Inflammatory macrophage treated with lipopolysaccharide for 4 hours (primary cell): ENCODE data around the gene MESP2.
A peak's percentile ranks its signal among the peaks of the same experiment; 100 is the strongest.

ENCODE experiments used
- DNase-seq: peaks from one replicate; pipeline ENCODE4 v3.0.0-alpha.2; 2020

The MESP2 gene

DNA sequence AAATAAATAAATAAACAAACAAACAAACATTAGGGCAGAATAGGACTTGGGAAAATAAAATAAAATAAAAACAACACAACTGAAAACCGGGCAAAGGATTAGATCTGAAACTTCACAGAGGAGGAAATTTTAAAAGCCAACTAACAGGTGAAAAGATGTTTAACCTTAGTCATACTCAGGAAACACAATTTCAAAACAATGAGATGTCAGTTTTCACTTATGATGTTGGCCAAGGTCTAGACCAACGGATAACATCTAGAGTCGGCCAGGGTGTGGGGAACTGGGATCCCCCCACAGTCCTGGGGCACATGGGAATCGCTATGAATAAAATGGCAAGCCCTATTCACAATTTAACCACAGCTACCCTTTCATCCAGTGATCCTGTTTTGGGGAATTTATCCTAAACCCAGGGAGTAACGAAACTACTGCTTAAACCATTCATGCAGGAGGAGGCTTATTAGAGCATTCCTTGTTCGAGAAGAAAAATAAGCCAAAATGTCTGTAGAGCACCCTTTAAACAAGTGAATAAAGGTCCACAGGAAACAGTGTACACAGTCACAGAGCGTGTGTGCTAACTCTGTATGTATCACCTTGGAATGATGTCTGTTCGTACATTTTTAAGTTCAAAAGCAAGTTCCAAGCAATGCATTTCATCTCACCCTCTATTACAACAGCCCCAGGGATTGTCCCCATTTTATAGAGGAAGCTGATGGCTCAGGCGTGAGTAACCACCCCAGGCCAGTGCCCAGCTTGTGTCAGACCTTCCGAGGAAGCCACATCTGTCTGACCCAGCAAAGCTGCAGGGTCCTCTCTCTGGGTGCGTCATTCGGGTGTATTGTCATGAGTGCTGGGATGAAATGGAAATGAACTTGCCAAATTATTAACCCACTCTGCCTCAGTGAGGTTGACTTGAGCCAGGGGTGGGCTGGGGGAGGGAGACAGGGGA is 44.8 kb downstream of the MESP2 start:
- DNase-seq, result peak; percentile 98

DNA sequence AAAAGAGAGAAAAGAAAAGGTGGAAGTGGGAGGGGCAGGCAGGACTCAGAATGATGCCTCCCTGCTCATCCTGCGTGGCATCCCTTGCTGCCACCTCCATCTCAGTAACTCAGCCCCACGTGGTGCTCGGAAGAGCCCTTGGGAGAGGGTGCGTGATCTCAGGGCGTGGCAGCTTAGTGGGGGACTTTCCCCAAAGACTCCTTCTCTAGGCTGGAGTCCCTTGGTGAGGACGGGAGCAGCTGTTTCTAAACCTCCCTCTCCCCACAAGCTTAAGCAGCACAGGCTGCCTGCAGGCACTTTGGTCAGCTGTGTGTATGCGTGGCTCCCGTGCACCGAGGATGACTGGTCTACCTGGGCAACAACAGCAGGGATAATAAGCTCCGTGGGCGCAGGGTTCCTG is 45.9 kb downstream of the MESP2 start:
- peak; percentile 95 for DNase-seq

DNA sequence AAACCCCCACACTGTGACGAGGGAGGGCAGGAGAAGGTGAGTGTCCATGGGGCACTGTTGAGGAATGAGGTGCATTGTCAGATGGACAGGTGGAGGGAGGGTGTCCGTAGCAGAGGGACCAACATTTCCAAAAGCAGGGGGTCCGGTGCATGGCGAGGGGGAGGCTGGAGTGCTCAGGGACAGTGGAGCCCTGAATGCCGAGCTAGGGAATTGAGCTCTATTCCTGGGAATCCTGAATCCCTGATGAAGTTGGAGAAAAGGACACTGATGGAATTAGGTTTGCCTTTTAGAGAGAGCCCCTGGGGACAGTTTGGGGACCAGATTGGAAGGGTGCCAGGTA is 46.4 kb downstream of the MESP2 start:
- no peak for DNase-seq

DNA sequence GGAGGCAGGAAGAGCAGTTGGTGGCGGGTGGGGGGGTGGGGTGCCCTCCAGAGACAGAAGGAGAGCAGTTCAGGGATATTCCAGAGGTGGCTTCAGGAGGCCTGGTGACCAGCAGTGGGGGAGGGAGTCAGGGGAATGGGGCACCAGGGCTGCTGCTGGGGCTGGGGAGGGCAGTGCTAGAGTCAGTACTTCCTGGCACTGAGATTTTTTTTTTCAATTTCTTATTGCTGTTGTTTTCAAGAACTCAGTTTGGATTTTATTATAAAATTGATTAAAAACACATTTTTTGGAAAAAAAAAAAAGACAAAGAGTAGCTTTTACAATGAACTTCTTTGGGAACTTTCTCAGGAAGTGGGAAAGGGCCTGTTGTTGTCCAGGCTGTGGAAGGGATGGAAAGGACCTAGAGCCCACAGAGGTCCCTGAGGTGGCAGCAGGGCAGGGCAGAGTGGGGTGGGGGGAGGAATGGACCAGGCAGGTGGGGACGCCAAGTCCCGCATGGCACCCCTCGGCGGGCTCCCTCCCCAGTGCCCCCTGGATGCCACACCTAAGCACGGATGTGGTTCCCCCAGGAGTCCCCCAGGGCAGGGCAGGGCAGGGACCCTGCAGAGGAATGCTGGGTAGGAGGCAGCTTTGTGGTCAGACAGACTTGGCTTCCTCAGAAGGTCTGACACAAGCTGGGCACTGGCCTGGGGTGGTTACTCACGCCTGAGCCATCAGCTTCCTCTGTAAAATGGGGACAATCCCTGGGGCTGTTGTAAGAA is 47.0 kb downstream of the MESP2 start:
- peak; percentile 94 for DNase-seq

DNA sequence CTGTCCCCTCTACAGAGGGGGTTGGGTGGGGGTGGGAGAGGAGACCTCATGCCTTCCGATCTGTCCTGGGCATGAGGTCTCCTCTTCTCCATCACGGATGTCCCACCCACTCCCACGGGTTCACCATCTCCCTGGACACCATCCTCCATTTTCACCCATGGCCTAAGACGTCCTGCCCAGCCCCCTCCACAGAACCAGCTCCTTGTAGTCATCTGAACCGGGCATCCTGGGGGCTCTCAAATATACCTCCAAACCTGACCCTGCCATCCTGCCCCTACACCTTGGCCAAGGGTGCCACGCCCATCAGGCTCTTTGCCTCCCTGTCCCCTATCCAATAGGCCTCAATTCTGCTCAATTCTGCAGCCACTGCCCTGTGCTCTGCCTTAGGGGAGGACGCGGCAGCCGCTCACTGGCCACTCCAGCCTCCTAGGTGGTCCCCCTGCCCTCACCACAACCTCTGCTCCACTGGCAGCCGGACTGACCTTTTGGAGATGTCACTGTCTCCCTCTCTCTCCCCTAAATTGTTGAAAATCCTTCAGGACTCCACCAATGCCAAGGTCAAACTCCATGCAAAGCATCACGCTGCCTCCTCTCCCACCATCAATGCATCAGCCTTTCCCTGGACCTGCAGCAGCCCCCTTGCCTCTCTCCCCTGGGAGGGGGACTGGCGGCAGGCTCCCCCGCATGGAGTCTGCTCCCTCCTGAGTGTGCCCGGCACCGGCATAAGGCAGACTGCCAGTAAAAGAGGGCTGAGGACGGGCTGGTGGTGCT is 47.9 kb downstream of the MESP2 start:
- DNase-seq, result no peak

DNA sequence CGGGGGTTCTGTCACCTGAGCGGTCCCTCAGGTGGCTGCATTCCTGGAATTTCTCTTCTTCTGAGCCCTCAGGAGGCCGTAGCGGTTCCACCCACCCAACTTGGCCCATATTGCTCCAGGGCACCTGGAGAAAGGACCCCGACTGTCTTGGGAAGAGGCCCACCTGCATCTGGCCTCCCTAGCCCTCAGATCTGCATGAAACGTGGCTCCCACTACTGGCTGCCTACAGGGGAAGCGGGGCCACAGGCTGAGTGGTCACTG is 48.4 kb downstream of the MESP2 start:
- DNase-seq, result no peak

DNA sequence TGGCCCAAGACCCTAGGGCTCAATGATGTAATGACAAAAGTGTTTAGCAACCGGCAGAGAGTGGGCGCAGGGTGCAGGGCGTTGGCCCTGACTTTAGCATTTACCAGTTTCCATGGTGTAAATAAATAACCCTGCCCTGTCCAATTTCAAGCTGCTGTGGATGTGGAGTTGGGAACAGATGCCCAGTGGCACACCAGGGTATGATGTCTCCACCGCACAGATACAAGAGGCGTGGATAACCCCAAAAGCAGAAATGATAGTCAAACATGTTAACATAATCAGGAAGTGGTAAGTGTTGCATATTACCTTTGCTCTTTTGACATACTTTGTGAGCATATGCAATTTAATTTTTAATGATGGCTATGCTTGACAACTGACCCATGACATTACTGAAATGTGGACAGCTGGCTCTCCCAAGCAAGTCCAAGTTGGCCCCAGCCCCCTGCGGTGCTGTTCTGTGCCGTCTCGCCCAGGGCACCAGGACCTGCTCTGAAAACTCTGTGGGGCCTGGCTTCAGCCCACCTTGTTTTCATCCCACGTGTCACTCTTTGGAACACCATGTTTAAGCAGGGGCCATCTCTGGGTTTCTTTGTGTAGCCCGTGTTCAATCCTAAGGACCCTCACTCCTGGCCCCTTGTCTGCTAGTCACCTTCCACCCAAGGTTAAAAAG is 49.3 kb downstream of the MESP2 start:
- DNase-seq, result peak; percentile 95

DNA sequence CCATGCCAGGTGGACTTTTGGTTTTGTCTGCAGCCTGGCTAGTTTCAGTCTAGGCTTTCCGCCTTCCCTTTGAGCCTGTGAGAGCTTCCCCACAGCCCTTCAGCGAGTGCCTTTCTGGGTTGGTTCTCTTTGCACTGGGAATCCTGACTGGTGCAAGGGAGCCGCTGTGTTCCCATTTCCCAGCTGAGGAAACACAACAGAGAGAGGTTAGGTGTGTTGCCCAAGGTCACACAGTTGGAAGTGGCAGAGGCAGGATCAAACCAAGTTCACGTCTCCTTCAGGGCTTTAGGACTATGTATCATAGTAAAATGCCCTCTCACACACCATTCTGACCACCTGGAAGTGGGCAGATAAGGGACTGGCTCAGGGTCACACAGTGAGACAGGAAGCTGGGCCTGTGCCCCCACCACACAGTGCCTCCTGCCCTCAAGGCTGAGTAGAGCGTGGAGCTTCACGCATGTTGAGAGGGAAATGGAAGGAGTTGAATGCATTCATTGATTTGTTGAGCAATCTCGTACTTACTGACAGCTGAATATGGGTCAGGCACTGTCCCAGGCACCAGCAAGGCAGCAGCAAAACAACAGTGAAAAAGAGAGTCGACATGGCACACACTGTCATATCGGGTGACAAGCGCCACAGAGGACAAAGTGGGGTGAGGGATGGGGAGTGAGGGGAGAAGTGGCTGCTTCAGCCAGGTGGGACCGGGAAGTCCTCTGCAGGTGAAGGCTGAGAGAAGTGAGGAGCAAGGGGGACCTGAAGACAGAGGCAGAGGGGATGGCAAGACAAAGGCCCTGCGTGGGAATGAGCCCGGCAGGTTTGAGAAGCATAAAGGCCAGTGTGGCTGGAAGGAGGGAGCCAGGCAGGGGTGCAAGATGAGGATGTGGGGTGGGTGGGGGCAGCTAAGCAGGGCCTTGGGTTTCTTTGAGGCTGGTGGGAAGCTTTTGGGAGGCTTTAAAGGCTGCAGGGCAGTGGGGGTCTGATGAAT is 50.8 kb downstream of the MESP2 start:
- DNase-seq, result peak; percentile 52

DNA sequence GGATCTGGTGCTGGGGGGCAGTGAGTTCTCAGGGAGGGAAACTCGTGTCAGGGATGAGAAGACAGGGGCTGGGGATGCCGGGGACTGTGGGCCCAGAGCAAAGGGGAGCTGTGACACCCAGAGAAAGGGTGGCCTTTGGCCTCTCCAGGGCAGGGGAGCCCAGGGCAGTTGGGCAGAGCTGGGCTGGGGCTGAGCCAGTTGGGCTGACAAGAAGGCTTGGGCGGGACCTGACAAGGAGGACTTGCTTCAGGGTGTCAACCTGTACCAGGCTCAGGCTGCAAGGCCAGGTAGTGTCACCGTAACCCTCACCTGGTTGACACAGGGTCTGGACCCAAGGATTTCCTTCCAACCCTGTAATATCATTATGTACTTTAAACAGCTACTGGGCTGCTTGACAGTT is 51.7 kb downstream of the MESP2 start:
- DNase-seq, result no peak
